Transverse colon (tissue), 4 donors: ENCODE data around the gene ANXA1. TPM values are rescaled to one million over a fixed set of nuclear protein-coding genes. Genes with fewer than 3 reads are reported as not detected.
"Not testable (repeated sequence)": the region's sequence is repeated elsewhere in the genome, so short reads cannot be mapped to it uniquely, and the experiment has no call there.

Experiments used
- DNase-seq: peaks from one replicate; pipeline ENCODE4 v3.0.0-alpha.2; 2019
- H3K27ac ChIP-seq, 4 donors: fragments of 200-600 bp; sonication (generic); 2 replicates each; pipeline ENCODE4 v1.5.1; 2016 to 2018; ENCODE audit warnings: inconsistent platforms in 4 of 4
- H3K27me3 ChIP-seq: fragments of 200-600 bp; sonication (generic); 2 replicates; pipeline ENCODE4 v1.5.1; 2017; ENCODE audit warnings: inconsistent platforms
- H3K36me3 ChIP-seq, 4 donors: fragments of 200-600 bp; sonication (generic); 2 replicates each; pipeline ENCODE4 v1.5.1; 2017 to 2019; ENCODE audit warnings: inconsistent platforms in 4 of 4
- H3K4me1 ChIP-seq, 4 donors: fragments of 200-600 bp; sonication (generic); 2 replicates each; pipeline ENCODE4 v1.5.1; 2017 to 2020; ENCODE audit warnings: inconsistent platforms in 4 of 4
- H3K4me3 ChIP-seq, 4 donors: fragments of 200-600 bp; sonication (generic); 1 replicate in 1 of 4; 2 replicates in 3 of 4; pipeline versions ENCODE4 v1.5.1 to v1.6.1; 2017 to 2019; ENCODE audit warnings: inconsistent platforms in 4 of 4
- H3K9me3 ChIP-seq, 2 donors: fragments of 200-600 bp; sonication (generic); 2 replicates each; pipeline ENCODE4 v1.5.1; 2017 to 2019; ENCODE audit warnings: inconsistent platforms in 2 of 2
- CTCF ChIP-seq, 5 experiments: fragments of 200-600 bp in 3 of 5; fragments of 450-650 bp in 2 of 5; sonication (generic) in 3 of 5; IDR thresholded peaks; 1 replicate in 2 of 5; 2 replicates in 3 of 5; pipeline ENCODE4 v1.5.1; 2016 to 2017; ENCODE audit warnings: antibody characterized with exemption in 5 of 5, inconsistent platforms in 3 of 5, mild to moderate bottlenecking in 2 of 5, moderate library complexity in 1 of 5
- EP300 ChIP-seq: sonication (generic); formaldehyde crosslinking; IDR thresholded peaks from one replicate; pipeline ENCODE4 v1.6.1; 2017; ENCODE audit warnings: antibody characterized with exemption, low read depth
- POLR2A ChIP-seq: fragments of 450-650 bp; IDR thresholded peaks from one replicate; pipeline ENCODE4 v1.6.1; 2016; ENCODE audit warnings: antibody characterized with exemption, mild to moderate bottlenecking, moderate library complexity
- POLR2AphosphoS5 ChIP-seq, 3 donors: sonication (generic); formaldehyde crosslinking; IDR thresholded peaks; one replicate each; pipeline ENCODE4 v1.6.1; 2016; ENCODE audit warnings: antibody characterized with exemption in 3 of 3
- WGBS, 2 donors: methylation state at CpG; one replicate each; pipeline ENCODE4 v1.1.5; 2018; ENCODE audit warnings: low coverage in 1 of 2; 5-methylcytosine and 5-hydroxymethylcytosine counted together
- in situ Hi-C, 4 donors: fragments of 200-750 bp; cut with MboI; loops; one replicate each; pipeline versions ENCODE4 v1.15.0 to v1.15.1; 2017; ENCODE audit warnings: low sequenced_read_pairs in 3 of 4, low pct_ligation_motif_present in 1 of 4, low pct_unique_long_range_greater_than_20kb in 1 of 4
- intact Hi-C: fragments of 100-400 bp; cut with DNase I; formaldehyde crosslinking; loops from one replicate; pipeline ENCODE4 v1.15.1; 2023; ENCODE audit warnings: low total_unique reads
- total RNA-seq, 4 donors: library from RNA; depleted of rRNA; stranded (reverse); fragments of >200 nt; gene quantifications; one replicate each; pipeline ENCODE4 v1.1.0, GENCODE V29; 2016

The ANXA1 gene
- total RNA-seq, 4 donors from 2014 or later: 33.3 to 160 (median 66.9) TPM

- Histone ChIP-seq H3K4me1 (no peaks in the 10 kb centered on the region), H3K9me3 (no peaks in the 10 kb centered on the region), H3K4me3 (no peak overlapping the region), H3K27ac (no peak overlapping the region), H3K27me3 (no peaks in the 10 kb centered on the region), H3K36me3 (no peaks in the 10 kb centered on the region)
- intact Hi-C loops (loop anchor here (2.0 kb wide), 1 partner anchor 77 kb away; no protein-coding TSS in a partner anchor), in situ Hi-C loops (loop anchor here in 3 of 4 donors (25.0 kb wide), 2 partner anchors 321 to 1146 kb away; no protein-coding TSS in a partner anchor)
- DNase-seq: no peak
- TF ChIP-seq EP300: no peak
- no peak for TF ChIP-seq CTCF (IDR thresholded peaks at IDR 0.05)
- TF ChIP-seq POLR2AphosphoS5 (IDR thresholded peaks at IDR 0.05): no peak
- TF ChIP-seq POLR2A: no peak
These were observed 31.8 kb downstream of the ANXA1 start for GRCh38 chr9:73183428-73183827.

GRCh38 chr9:73183917-73184861, 32.5 kb downstream of the ANXA1 start:
- Histone ChIP-seq H3K9me3 (peaks cover 0 to 5% of the 10 kb centered on the region in 2 donors), H3K36me3 (no peaks in the 10 kb centered on the region), H3K27ac (no peak overlapping the region), H3K4me3 (no peak overlapping the region), H3K4me1 (no peaks in the 10 kb centered on the region), H3K27me3 (no peaks in the 10 kb centered on the region)
- WGBS, 2 donors: 31 to 45% methylated on average over 2 to 3 of the region's 3 CpGs
- in situ Hi-C loops (loop anchor here in 3 of 4 donors (25.0 kb wide), 2 partner anchors 322 to 1147 kb away; no protein-coding TSS in a partner anchor), intact Hi-C loops (loop anchor here (2.0 kb wide), 1 partner anchor 77 kb away; no protein-coding TSS in a partner anchor)
- DNase-seq: no peak
- no peak for TF ChIP-seq POLR2AphosphoS5 (IDR thresholded peaks at IDR 0.05)
- no peak for TF ChIP-seq EP300
- TF ChIP-seq POLR2A: no peak
- TF ChIP-seq CTCF (IDR thresholded peaks at IDR 0.05): peak; percentile 52 to 73 (median 60)

GRCh38 chr9:73191109-73191508, 39.4 kb downstream of the ANXA1 start:
- intact Hi-C loops, H3K9me3 ChIP-seq, DNase-seq, H3K36me3 ChIP-seq, H3K4me3 ChIP-seq, H3K4me1 ChIP-seq, H3K27ac ChIP-seq, H3K27me3 ChIP-seq: not testable (repeated sequence)
- 24 to 50% methylated on average over 1 of the region's 1 CpG for WGBS, 2 donors
- in situ Hi-C loops: loop anchor here in 3 of 4 donors (25.0 kb wide), 2 partner anchors 329 to 1154 kb away; no protein-coding TSS in a partner anchor

- no peak overlapping the region for H3K4me3 ChIP-seq
- H3K4me1 ChIP-seq: no peaks in the 10 kb centered on the region
- TF ChIP-seq POLR2A (no peak), POLR2AphosphoS5 (IDR thresholded peaks at IDR 0.05) (no peak), EP300 (no peak), CTCF (IDR thresholded peaks at IDR 0.05) (no peak)
- DNase-seq: no peak
- H3K36me3 ChIP-seq: no peaks in the 10 kb centered on the region
- no peaks in the 10 kb centered on the region for H3K27me3 ChIP-seq
- H3K27ac ChIP-seq: no peak overlapping the region
- 73% methylated on average over 1 of the region's 1 CpG; no CpG with 5 or more reads in 1 of the 2 donors for WGBS, 2 donors
- intact Hi-C loops: no loop called here
- in situ Hi-C loops: loop anchor here in 3 of 4 donors (25.0 kb wide), 2 partner anchors 332 to 1157 kb away; no protein-coding TSS in a partner anchor
- H3K9me3 ChIP-seq: no peaks in the 10 kb centered on the region
These were observed 42.6 kb downstream of the ANXA1 start for GRCh38 chr9:73194284-73194683.
